Left lung (tissue), 10 donors: Measurements from ENCODE around the gene HINT1. TPM values are rescaled to one million over a fixed set of nuclear protein-coding genes. Genes with fewer than 3 reads are reported as not detected.
A peak's percentile ranks its signal among the peaks of the same experiment; 100 is the strongest.

ENCODE experiments used
- ATAC-seq: fragments of 200-7000 bp; cut with Tn5 transposase; one replicate; pipeline ENCODE4 v1.9.1; 2020; ENCODE audit warnings: moderate library complexity
- DNase-seq, 4 donors: peaks; one replicate each; pipeline ENCODE4 v3.0.0-alpha.2; 2013 to 2020
- H3K27ac ChIP-seq, 2 donors: fragments of 200-600 bp; sonication (generic) in 1 of 2; one replicate each; pipeline versions ENCODE4 v1.5.0 to v1.8.0; 2020 to 2021
- H3K27me3 ChIP-seq, 2 donors: fragments of 200-600 bp; sonication (generic) in 1 of 2; one replicate each; pipeline versions ENCODE4 v1.5.0 to v1.8.0; 2020 to 2021
- H3K36me3 ChIP-seq, 2 donors: fragments of 200-600 bp; sonication (generic) in 1 of 2; one replicate each; pipeline versions ENCODE4 v1.5.0 to v1.8.0; 2020 to 2021
- H3K4me1 ChIP-seq, 2 donors: fragments of 200-600 bp; one replicate each; pipeline ENCODE4 v1.8.0; 2021
- H3K4me3 ChIP-seq, 2 donors: fragments of 200-600 bp; sonication (generic) in 1 of 2; one replicate each; pipeline versions ENCODE4 v1.5.0 to v1.8.0; 2020 to 2021; ENCODE audit warnings: mild to moderate bottlenecking in 1 of 2
- H3K9me3 ChIP-seq, 2 donors: fragments of 200-600 bp; sonication (generic) in 1 of 2; one replicate each; pipeline versions ENCODE4 v1.5.0 to v1.8.0; 2020 to 2021
- intact Hi-C, 2 donors: fragments of 100-400 bp; cut with DNase I; formaldehyde crosslinking; loops; one replicate each; pipeline versions ENCODE4 v1.11.2 to v1.14.2; 2022
- polyA plus RNA-seq, 6 donors: library from polyadenylated mRNA; unstranded; fragments of 120-200 nt; gene quantifications; one replicate each; pipeline ENCODE4 v1.2.1, GENCODE V29; 2013; ENCODE audit not compliant: insufficient read length in 6 of 6
- total RNA-seq, 2 donors: library from RNA; stranded (reverse); fragmentation: NEBNext Ultra II Directional; extraction: Animal tissue kit (Norgen Biotek cat#: 25700); gene quantifications; one replicate each; pipeline ENCODE4 v1.2.1, GENCODE V29; 2021
- TF ChIP-seq, protein P1 (sequence below), 2 donors: fragments of 200-600 bp; sonication (generic) in 1 of 2; IDR thresholded peaks; one replicate each; pipeline versions ENCODE4 v1.5.0 to v1.8.0; 2021; ENCODE audit warnings: antibody characterized with exemption in 2 of 2
- donor health status: DM: no; HTN: yes; CAD: no.
- donor health status: DM: no; HTN: no; CAD: no.

HINT1 gene
- total and polyA plus RNA-seq, 8 donors: 168 to 298 (median 278) TPM

- Histone ChIP-seq H3K36me3 (no peaks in the 10 kb centered on the region), H3K4me1 (peaks cover 3 to 27% of the 10 kb centered on the region in 2 donors), H3K27me3 (no peaks in the 10 kb centered on the region), H3K9me3 (no peaks in the 10 kb centered on the region), H3K27ac (no peak overlapping the region), H3K4me3 (no peak overlapping the region)
- intact Hi-C loops: no loop called here
- ATAC-seq (no peak), DNase-seq (no peak)
- TF ChIP-seq, protein P1, sequence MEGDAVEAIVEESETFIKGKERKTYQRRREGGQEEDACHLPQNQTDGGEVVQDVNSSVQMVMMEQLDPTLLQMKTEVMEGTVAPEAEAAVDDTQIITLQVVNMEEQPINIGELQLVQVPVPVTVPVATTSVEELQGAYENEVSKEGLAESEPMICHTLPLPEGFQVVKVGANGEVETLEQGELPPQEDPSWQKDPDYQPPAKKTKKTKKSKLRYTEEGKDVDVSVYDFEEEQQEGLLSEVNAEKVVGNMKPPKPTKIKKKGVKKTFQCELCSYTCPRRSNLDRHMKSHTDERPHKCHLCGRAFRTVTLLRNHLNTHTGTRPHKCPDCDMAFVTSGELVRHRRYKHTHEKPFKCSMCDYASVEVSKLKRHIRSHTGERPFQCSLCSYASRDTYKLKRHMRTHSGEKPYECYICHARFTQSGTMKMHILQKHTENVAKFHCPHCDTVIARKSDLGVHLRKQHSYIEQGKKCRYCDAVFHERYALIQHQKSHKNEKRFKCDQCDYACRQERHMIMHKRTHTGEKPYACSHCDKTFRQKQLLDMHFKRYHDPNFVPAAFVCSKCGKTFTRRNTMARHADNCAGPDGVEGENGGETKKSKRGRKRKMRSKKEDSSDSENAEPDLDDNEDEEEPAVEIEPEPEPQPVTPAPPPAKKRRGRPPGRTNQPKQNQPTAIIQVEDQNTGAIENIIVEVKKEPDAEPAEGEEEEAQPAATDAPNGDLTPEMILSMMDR (IDR thresholded peaks at IDR 0.05): no peak
These were observed 46.6 kb upstream of the HINT1 start for GRCh38 chr5:131211669-131212068.

GRCh38 chr5:131210151-131210510, 45.1 kb upstream of the HINT1 start:
- no peaks in the 10 kb centered on the region for H3K36me3 ChIP-seq
- TF ChIP-seq, protein P1 (IDR thresholded peaks at IDR 0.05): no peak
- H3K4me1 ChIP-seq: peaks cover 3 to 27% of the 10 kb centered on the region in 2 donors
- no peaks in the 10 kb centered on the region for H3K9me3 ChIP-seq
- no peaks in the 10 kb centered on the region for H3K27me3 ChIP-seq
- ATAC-seq (no peak), DNase-seq (no peak)
- intact Hi-C loops: no loop called here
- peak overlapping the region in 1 of 2 donors; percentile 25 for H3K27ac ChIP-seq
- no peak overlapping the region for H3K4me3 ChIP-seq

- intact Hi-C loops: no loop called here
- peaks cover 3 to 27% of the 10 kb centered on the region in 2 donors for H3K4me1 ChIP-seq
- peak overlapping the region in 1 of 2 donors; percentile 25 for H3K27ac ChIP-seq
- H3K9me3 ChIP-seq: no peaks in the 10 kb centered on the region
- H3K4me3 ChIP-seq: no peak overlapping the region
- H3K27me3 ChIP-seq: no peaks in the 10 kb centered on the region
- ATAC-seq: peak; percentile 70
- DNase-seq: peak in 1 of 4 donors; percentile 41
- TF ChIP-seq, protein P1 (IDR thresholded peaks at IDR 0.05): no peak
- H3K36me3 ChIP-seq: no peaks in the 10 kb centered on the region
These were observed 44.6 kb upstream of the HINT1 start for GRCh38 chr5:131209506-131210150.

- no peak overlapping the region for H3K4me3 ChIP-seq
- TF ChIP-seq, protein P1 (IDR thresholded peaks at IDR 0.05): no peak
These were observed 44.1 kb upstream of the HINT1 start for GRCh38 chr5:131209175-131209505.

GRCh38 chr5:131206772-131207171, 41.7 kb upstream of the HINT1 start:
- no peak for ATAC-seq
- Histone ChIP-seq H3K4me1 (peaks cover 3 to 27% of the 10 kb centered on the region in 2 donors), H3K27me3 (no peaks in the 10 kb centered on the region), H3K36me3 (no peaks in the 10 kb centered on the region), H3K4me3 (no peak overlapping the region), H3K9me3 (no peaks in the 10 kb centered on the region), H3K27ac (no peak overlapping the region)
- TF ChIP-seq, protein P1 (IDR thresholded peaks at IDR 0.05): no peak
- intact Hi-C loops: no loop called here
- no peak for DNase-seq

More at GRCh38 chr5:131209175-131209505, 44.1 kb upstream of the HINT1 start:
- Histone ChIP-seq H3K9me3 (no peaks in the 10 kb centered on the region), H3K4me1 (peaks cover 3 to 27% of the 10 kb centered on the region in 2 donors), H3K36me3 (no peaks in the 10 kb centered on the region), H3K27ac (no peak overlapping the region), H3K27me3 (no peaks in the 10 kb centered on the region)
- intact Hi-C loops: no loop called here
- no peak for ATAC-seq
- DNase-seq: no peak
